Right atrium auricular region (tissue), 2 donors: ENCODE results near the gene NCKAP5L. TPM values are rescaled to one million over a fixed set of nuclear protein-coding genes. Genes with fewer than 3 reads are reported as not detected.

ENCODE experiments used
- DNase-seq: peaks from one replicate; pipeline ENCODE4 v3.0.0-alpha.2; 2019; ENCODE audit warnings: low spot score
- H3K27ac ChIP-seq, 2 donors: fragments of 200-600 bp; sonication (generic); 1 replicate in 1 of 2; 2 replicates in 1 of 2; pipeline ENCODE4 v1.5.1; 2016 to 2019
- H3K27me3 ChIP-seq, 2 donors: fragments of 200-600 bp; sonication (generic); one replicate each; pipeline versions ENCODE4 v1.5.1 to v1.6.0; 2017 to 2019
- H3K36me3 ChIP-seq: fragments of 200-600 bp; sonication (generic); one replicate; pipeline ENCODE4 v1.5.1; 2016
- H3K4me1 ChIP-seq, 2 donors: fragments of 200-600 bp; sonication (generic); one replicate each; pipeline versions ENCODE4 v1.5.1 to v1.6.0; 2017 to 2019
- H3K4me3 ChIP-seq, 2 donors: fragments of 200-600 bp; sonication (generic); 1 replicate in 1 of 2; 2 replicates in 1 of 2; pipeline ENCODE4 v1.5.1; 2017 to 2019; ENCODE audit warnings: mild to moderate bottlenecking in 1 of 2, moderate library complexity in 1 of 2
- H3K9me3 ChIP-seq, 2 donors: fragments of 200-600 bp; sonication (generic); one replicate each; pipeline ENCODE4 v1.5.1; 2019
- CTCF ChIP-seq, 2 donors: fragments of 200-600 bp; sonication (generic); IDR thresholded peaks; one replicate each; pipeline ENCODE4 v1.5.1; 2019; ENCODE audit warnings: antibody characterized with exemption in 2 of 2
- total RNA-seq, 2 donors: library from RNA; depleted of rRNA; stranded (reverse); fragments of >200 nt; gene quantifications; one replicate each; pipeline ENCODE4 v1.1.0, GENCODE V29; 2016

NCKAP5L gene
- total RNA-seq, 2 donors from 2014 or later: 18.6 to 18.7 TPM

- Histone ChIP-seq H3K4me3 (peak overlapping the region; percentile 81 to 88), H3K36me3 (peaks cover 14% of the 10 kb centered on the region), H3K27ac (peak overlapping the region; percentile 94 to 95), H3K9me3 (no peaks in the 10 kb centered on the region), H3K27me3 (no peaks in the 10 kb centered on the region), H3K4me1 (peaks cover 0 to 51% of the 10 kb centered on the region in 2 donors)
- no peak for TF ChIP-seq CTCF (IDR thresholded peaks at IDR 0.05)
- no peak for DNase-seq
Observed at GRCh38 chr12:49827051-49827400, 1.2 kb downstream of the NCKAP5L start.

DNA sequence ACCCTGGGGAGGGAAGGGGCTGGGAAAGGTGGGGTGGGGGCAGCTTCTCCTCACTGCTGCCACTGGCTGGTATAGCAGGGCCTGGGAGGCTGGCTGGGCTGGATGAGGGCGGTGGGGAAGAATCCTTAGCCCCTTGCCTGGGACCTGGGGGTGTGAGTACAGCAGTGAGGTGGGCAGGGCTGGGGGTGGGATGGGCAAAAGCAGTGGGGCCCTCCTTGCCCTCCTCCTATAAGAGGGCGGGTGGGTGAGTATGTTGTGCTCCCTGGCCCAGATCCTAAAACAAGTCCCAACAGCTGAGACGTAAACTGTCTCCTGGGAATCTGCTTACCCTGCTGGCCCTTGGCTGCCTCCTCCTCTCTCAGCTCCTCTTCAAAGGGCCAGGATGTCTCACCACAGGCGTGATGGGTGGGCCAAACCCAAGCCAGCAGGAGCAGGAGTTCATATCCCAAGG lies 2.2 kb downstream of the NCKAP5L start:
- Histone ChIP-seq H3K27me3 (no peaks in the 10 kb centered on the region), H3K36me3 (peaks cover 18% of the 10 kb centered on the region), H3K4me1 (peaks cover 0 to 61% of the 10 kb centered on the region in 2 donors), H3K27ac (peak overlapping the region; percentile 94 to 95), H3K9me3 (no peaks in the 10 kb centered on the region), H3K4me3 (no peak overlapping the region)
- no peak for DNase-seq
- no peak for TF ChIP-seq CTCF (IDR thresholded peaks at IDR 0.05)

DNA sequence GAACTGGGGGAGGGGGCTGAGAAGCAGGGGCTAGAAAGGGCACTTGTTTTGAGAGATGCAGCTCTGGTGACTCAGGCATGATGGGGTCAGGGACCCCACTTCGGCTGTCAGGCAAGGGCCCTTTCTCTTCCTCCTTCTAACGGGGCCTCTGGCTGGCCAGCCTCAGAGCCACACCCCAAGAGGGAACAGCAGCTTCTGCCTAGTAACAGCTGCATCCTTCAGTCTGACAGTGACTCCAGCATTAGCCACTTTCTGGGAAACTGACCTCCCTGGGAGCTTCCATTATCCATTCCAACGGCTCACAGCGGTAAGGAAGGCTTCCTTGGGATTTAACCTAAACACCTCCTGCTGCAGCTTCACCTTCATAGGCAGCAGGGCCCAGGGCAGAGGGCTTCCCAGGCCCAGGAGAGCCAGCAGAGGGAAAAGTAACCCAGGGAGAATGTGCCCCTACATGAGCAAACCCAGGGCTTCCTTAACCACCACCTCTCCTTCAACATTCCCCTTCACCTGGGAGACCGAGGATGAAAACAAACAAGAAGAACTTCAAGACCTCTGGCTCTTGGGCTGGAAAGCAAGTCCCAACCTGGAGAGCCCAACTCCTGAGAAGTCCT lies 2.7 kb downstream of the NCKAP5L start:
- H3K36me3 ChIP-seq: peaks cover 18% of the 10 kb centered on the region
- peaks cover 0 to 66% of the 10 kb centered on the region in 2 donors for H3K4me1 ChIP-seq
- DNase-seq: peak; percentile 76
- no peak for TF ChIP-seq CTCF (IDR thresholded peaks at IDR 0.05)
- H3K9me3 ChIP-seq: no peaks in the 10 kb centered on the region
- H3K4me3 ChIP-seq: no peak overlapping the region
- H3K27ac ChIP-seq: peak overlapping the region; percentile 94 to 95
- no peaks in the 10 kb centered on the region for H3K27me3 ChIP-seq

DNA sequence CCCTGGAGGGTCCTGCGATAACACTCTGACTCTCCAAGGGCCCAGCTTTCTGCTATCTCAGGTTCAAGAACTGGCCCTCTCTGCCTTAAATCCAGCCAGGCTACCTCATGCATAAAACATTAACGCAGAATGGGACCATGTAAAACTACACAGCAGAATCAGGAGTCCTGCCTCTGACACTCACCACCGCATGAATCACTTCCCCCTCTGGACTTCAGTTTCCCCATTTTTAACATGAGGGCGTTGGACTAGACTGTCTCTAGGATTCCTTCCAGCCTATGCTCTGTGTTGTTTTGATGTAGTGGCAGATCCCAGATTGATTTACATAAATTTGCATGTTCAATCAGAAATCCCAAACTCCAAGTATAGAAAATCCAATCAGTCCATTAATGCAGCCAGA lies 3.3 kb downstream of the NCKAP5L start:
- DNase-seq: peak; percentile 72
- Histone ChIP-seq H3K27me3 (no peaks in the 10 kb centered on the region), H3K4me1 (peaks cover 0 to 72% of the 10 kb centered on the region in 2 donors), H3K36me3 (peaks cover 18% of the 10 kb centered on the region), H3K9me3 (no peaks in the 10 kb centered on the region), H3K4me3 (no peak overlapping the region), H3K27ac (peak overlapping the region; percentile 94 to 95)
- no peak for TF ChIP-seq CTCF (IDR thresholded peaks at IDR 0.05)

GRCh38 chr12:49824416-49824815 lies 3.8 kb downstream of the NCKAP5L start:
- TF ChIP-seq CTCF (IDR thresholded peaks at IDR 0.05): no peak
- no peak for DNase-seq

DNA sequence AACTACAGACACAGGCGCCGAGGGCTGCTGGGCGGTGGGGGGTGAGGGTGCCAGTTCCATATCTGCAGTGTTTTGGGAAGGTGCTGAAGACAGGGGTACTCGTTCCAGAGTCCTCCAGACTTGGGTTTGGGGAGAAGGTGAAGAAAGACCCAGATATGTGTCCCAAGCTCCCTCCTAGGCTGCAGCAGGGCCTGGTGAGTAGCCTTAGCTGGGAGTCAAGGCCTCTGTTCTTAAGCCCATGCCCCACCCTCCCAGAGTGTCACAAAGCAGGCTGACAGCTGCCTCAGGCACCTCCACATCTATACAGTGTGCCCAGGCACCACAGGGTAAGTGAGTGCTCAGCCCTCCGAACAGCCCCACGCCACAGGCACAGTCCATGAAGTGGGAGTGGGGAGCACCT lies 4.3 kb downstream of the NCKAP5L start:
- Histone ChIP-seq H3K27me3 (no peaks in the 10 kb centered on the region), H3K36me3 (peaks cover 18% of the 10 kb centered on the region), H3K4me3 (no peak overlapping the region), H3K27ac (peak overlapping the region; percentile 94 to 95), H3K9me3 (no peaks in the 10 kb centered on the region), H3K4me1 (peaks cover 0 to 74% of the 10 kb centered on the region in 2 donors)
- TF ChIP-seq CTCF (IDR thresholded peaks at IDR 0.05): no peak
- DNase-seq: no peak

More at GRCh38 chr12:49824416-49824815, 3.8 kb downstream of the NCKAP5L start:
- peaks cover 0 to 76% of the 10 kb centered on the region in 2 donors for H3K4me1 ChIP-seq
- H3K36me3 ChIP-seq: peaks cover 18% of the 10 kb centered on the region
- H3K27ac ChIP-seq: peak overlapping the region; percentile 94 to 95
- H3K4me3 ChIP-seq: no peak overlapping the region
- H3K27me3 ChIP-seq: no peaks in the 10 kb centered on the region
- no peaks in the 10 kb centered on the region for H3K9me3 ChIP-seq
